HAP-1 (cell line): ENCODE data around the gene XIAP.

ENCODE experiments used
- DNase-seq, 2 experiments: peaks; one replicate each; pipeline ENCODE4 v3.0.0-alpha.2; 2016 to 2020; ENCODE audit warnings: low spot score in 2 of 2
- H3K27me3 ChIP-seq: fragments of 250-450 bp; sonication (Bioruptor Pico); 2 replicates; pipeline ENCODE4 v1.5.1; 2020; ENCODE audit warnings: low read depth, mild to moderate bottlenecking, moderate library complexity
- H3K36me3 ChIP-seq: fragments of 250-450 bp; sonication (Bioruptor Pico); replicated peaks from 2 replicates; pipeline ENCODE4 v1.5.1; 2020; ENCODE audit warnings: mild to moderate bottlenecking
- H3K4me1 ChIP-seq: fragments of 250-450 bp; sonication (Bioruptor Pico); 2 replicates; pipeline ENCODE4 v1.5.1; 2020; ENCODE audit warnings: mild to moderate bottlenecking
- H3K4me3 ChIP-seq: fragments of 250-450 bp; sonication (Bioruptor Pico); 2 replicates; pipeline ENCODE4 v1.5.1; 2020; ENCODE audit warnings: mild to moderate bottlenecking, moderate library complexity
- H3K9me3 ChIP-seq: fragments of 250-450 bp; sonication (Bioruptor Pico); 2 replicates; pipeline ENCODE4 v1.5.1; 2020; ENCODE audit warnings: mild to moderate bottlenecking, moderate library complexity
- in situ Hi-C: fragments of 300-500 bp; cut with MboI; formaldehyde crosslinking; loops from 3 replicates; pipeline ENCODE4 v1.14.3; 2020; ENCODE audit warnings: low sequenced_read_pairs, inconsistent platforms, mixed read lengths

Gene XIAP

GRCh38 chrX:123943488-123943887 lies 83.6 kb downstream of the XIAP start:
- Histone ChIP-seq H3K27me3 (no peaks in the 10 kb centered on the region), H3K4me1 (peaks cover 19% of the 10 kb centered on the region), H3K36me3 (no peaks in the 10 kb centered on the region), H3K4me3 (no peak overlapping the region), H3K9me3 (no peaks in the 10 kb centered on the region)
- in situ Hi-C loops = no loop called here
- peak; percentile 29 to 77 for DNase-seq

GRCh38 chrX:123949846-123950245 lies 90.0 kb downstream of the XIAP start:
- Histone ChIP-seq H3K36me3 (no peaks in the 10 kb centered on the region), H3K4me1 (peaks cover 4% of the 10 kb centered on the region)
- in situ Hi-C loops = no loop called here

GRCh38 chrX:123959281-123960063 lies 99.6 kb downstream of the XIAP start:
- Histone ChIP-seq H3K9me3 (no peaks in the 10 kb centered on the region), H3K36me3 (no peaks in the 10 kb centered on the region), H3K27me3 (no peaks in the 10 kb centered on the region), H3K4me1 (peaks cover 17% of the 10 kb centered on the region), H3K4me3 (peak overlapping the region; percentile 75)
- in situ Hi-C loops = no loop called here
- peak; percentile 57 to 65 for DNase-seq

More at GRCh38 chrX:123949846-123950245, 90.0 kb downstream of the XIAP start:
- no peaks in the 10 kb centered on the region for H3K9me3 ChIP-seq
- DNase-seq = no peak
- H3K27me3 ChIP-seq = no peaks in the 10 kb centered on the region
- no peak overlapping the region for H3K4me3 ChIP-seq

- DNase-seq = no peak
- in situ Hi-C loops = no loop called here
- Histone ChIP-seq H3K36me3 (no peaks in the 10 kb centered on the region), H3K4me1 (peaks cover 24% of the 10 kb centered on the region), H3K4me3 (peak overlapping the region; percentile 75), H3K9me3 (no peaks in the 10 kb centered on the region), H3K27me3 (no peaks in the 10 kb centered on the region)
These were observed 101.1 kb downstream of the XIAP start for GRCh38 chrX:123960956-123961267.

GRCh38 chrX:123961268-123962005 lies 101.6 kb downstream of the XIAP start, which contains the start of gene STAG2:
STAG2 (plus strand) TSS chrX:123961706; CDS start chrX:124022628, 60,922 bp downstream.
- peak; percentile 96 for DNase-seq
- in situ Hi-C loops = no loop called here

GRCh38 chrX:123962006-123962467 lies 102.2 kb downstream of the XIAP start:
- peak in 1 of 2 experiments; percentile 61 for DNase-seq
- Histone ChIP-seq H3K36me3 (no peaks in the 10 kb centered on the region), H3K27me3 (no peaks in the 10 kb centered on the region), H3K4me3 (peak overlapping the region; percentile 75), H3K4me1 (peaks cover 29% of the 10 kb centered on the region), H3K9me3 (no peaks in the 10 kb centered on the region)
- in situ Hi-C loops = no loop called here

More at GRCh38 chrX:123961268-123962005, 101.6 kb downstream of the XIAP start, which contains the start of gene STAG2:
- H3K9me3 ChIP-seq = no peaks in the 10 kb centered on the region
- peak within 1 kb of the TSS; percentile 75 for H3K4me3 ChIP-seq
- no peaks in the 10 kb centered on the region for H3K27me3 ChIP-seq
- H3K4me1 ChIP-seq = peaks cover 26% of the 10 kb centered on the region
- H3K36me3 ChIP-seq = no peaks in the 10 kb centered on the region

- H3K4me1 ChIP-seq = peaks cover 31% of the 10 kb centered on the region
- H3K4me3 ChIP-seq = peak overlapping the region; percentile 75
- H3K36me3 ChIP-seq = no peaks in the 10 kb centered on the region
- peak; percentile 95 to 97 for DNase-seq
- no peaks in the 10 kb centered on the region for H3K9me3 ChIP-seq
- H3K27me3 ChIP-seq = no peaks in the 10 kb centered on the region
- in situ Hi-C loops = no loop called here
These were observed 103.0 kb downstream of the XIAP start for GRCh38 chrX:123962794-123963373.
